Calu3 (cell line): ENCODE measurements around the gene WAPL. TPM values are rescaled to one million over a fixed set of nuclear protein-coding genes. Genes with fewer than 3 reads are reported as not detected.

Experiments used
- BruUV-seq: library from RNA; stranded (reverse); fragments of 400-500 nt; replicated peaks from 2 replicates; lab custom pipeline; 2021; lab: Mats Ljungman, UMichigan
- CTCF ChIA-PET: fragments of 300-600 bp; sonication (Branson Sonifier 250); formaldehyde crosslinking; loops from one replicate; lab custom pipeline; 2022; ENCODE audit warnings: antibody characterized with exemption; lab: Charles Lee
- DNase-seq: peaks from one replicate; pipeline ENCODE4 v3.0.0; 2022
- H3K27ac Mint-ChIP-seq: one replicate; pipeline ENCODE4 v1.8.0; 2022; ENCODE audit warnings: mixed read lengths; ENCODE audit not compliant: unreplicated experiment
- H3K27me3 Mint-ChIP-seq: one replicate; pipeline ENCODE4 v1.8.0; 2022; ENCODE audit warnings: mixed read lengths; ENCODE audit not compliant: unreplicated experiment
- H3K36me3 Mint-ChIP-seq: one replicate; pipeline ENCODE4 v1.8.0; 2022; ENCODE audit warnings: mild to moderate bottlenecking, moderate library complexity, mixed read lengths; ENCODE audit not compliant: insufficient read depth, unreplicated experiment
- H3K4me1 Mint-ChIP-seq: one replicate; pipeline ENCODE4 v1.8.0; 2022; ENCODE audit warnings: mild to moderate bottlenecking, low read depth, mixed read lengths; ENCODE audit not compliant: unreplicated experiment
- H3K4me3 Mint-ChIP-seq: one replicate; pipeline ENCODE4 v1.8.0; 2022; ENCODE audit warnings: mild to moderate bottlenecking, low read depth, moderate library complexity, mixed read lengths; ENCODE audit not compliant: unreplicated experiment
- H3K9me3 Mint-ChIP-seq: one replicate; pipeline ENCODE4 v1.8.0; 2022; ENCODE audit warnings: low read depth, mixed read lengths; ENCODE audit not compliant: unreplicated experiment
- intact Hi-C: fragments of 100-400 bp; cut with micrococcal nuclease; formaldehyde crosslinking; loops from one replicate; pipeline ENCODE4 v1.10.0; 2022; ENCODE audit not compliant: unreplicated experiment
- total RNA-seq: library from RNA; stranded (reverse); gene quantifications from 2 replicates; pipeline ENCODE4 v1.2.3, GENCODE V29; 2022
- TF ChIP-seq, protein P1 (sequence below): fragments of 200-600 bp; IDR thresholded peaks from one replicate; pipeline ENCODE4 v1.8.0; 2022; ENCODE audit warnings: antibody characterized with exemption; ENCODE audit not compliant: unreplicated experiment

WAPL gene
- total RNA-seq, 1 experiment from 2014 or later = 27.0 TPM

DNA sequence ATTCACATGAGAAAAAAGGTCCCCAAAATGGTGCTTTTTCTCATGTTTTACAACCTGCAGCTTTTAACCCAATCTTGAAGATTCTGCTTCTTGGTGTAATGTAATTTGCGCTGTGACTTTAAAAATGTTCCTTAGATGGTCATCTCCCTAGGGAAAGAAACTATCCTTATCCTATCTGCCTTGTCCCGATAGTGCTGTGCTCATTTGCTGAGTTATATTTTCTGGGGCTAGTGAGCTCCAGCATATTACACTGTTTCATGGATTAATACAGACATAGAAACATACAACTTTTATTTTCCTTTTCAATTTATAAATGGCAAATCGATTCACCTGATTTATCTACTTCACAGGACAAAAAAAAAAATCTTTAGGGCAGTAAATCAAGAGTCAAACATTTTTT lies 2.8 kb downstream of the WAPL start:
- Mint-ChIP-seq H3K27me3 (no peaks in the 10 kb centered on the region), H3K4me1 (peaks cover 10% of the 10 kb centered on the region)
- CTCF ChIA-PET = interaction anchor here (0.7 to 1.5 kb wide), 2 partner anchors 29 to 119 kb away, joined by 3 to 5 read pairs; no protein-coding TSS in a partner anchor

DNA sequence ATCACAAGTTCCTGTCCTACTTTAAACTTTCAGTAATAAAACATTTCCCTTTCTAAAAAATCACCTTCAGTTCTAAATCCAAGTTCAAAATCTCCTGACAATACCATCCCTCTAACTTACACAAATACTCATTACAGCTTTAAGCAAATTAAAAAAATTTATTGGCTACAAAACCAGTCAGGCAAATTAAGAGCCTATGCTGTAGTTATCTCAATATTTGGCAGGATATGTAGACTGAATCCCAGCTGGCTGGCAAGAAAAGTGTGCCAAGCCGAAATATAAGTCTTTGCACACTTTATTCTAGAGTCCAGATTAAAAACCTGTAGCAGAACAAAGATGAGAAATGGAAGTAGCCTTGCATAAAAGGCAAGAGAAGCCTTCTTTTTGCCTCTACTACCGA lies 9.5 kb downstream of the WAPL start:
- CTCF ChIA-PET = no interaction called here
- DNase-seq = no peak
- H3K9me3 Mint-ChIP-seq = no peaks in the 10 kb centered on the region
- peaks cover 19% of the 10 kb centered on the region for H3K36me3 Mint-ChIP-seq
- no TSS peak for BruUV-seq
- intact Hi-C loops = no loop called here
- H3K4me3 Mint-ChIP-seq = no peak overlapping the region
- no peaks in the 10 kb centered on the region for H3K27me3 Mint-ChIP-seq
- TF ChIP-seq, protein P1, sequence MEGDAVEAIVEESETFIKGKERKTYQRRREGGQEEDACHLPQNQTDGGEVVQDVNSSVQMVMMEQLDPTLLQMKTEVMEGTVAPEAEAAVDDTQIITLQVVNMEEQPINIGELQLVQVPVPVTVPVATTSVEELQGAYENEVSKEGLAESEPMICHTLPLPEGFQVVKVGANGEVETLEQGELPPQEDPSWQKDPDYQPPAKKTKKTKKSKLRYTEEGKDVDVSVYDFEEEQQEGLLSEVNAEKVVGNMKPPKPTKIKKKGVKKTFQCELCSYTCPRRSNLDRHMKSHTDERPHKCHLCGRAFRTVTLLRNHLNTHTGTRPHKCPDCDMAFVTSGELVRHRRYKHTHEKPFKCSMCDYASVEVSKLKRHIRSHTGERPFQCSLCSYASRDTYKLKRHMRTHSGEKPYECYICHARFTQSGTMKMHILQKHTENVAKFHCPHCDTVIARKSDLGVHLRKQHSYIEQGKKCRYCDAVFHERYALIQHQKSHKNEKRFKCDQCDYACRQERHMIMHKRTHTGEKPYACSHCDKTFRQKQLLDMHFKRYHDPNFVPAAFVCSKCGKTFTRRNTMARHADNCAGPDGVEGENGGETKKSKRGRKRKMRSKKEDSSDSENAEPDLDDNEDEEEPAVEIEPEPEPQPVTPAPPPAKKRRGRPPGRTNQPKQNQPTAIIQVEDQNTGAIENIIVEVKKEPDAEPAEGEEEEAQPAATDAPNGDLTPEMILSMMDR = no peak
- H3K27ac Mint-ChIP-seq = no peak overlapping the region
- H3K4me1 Mint-ChIP-seq = no peaks in the 10 kb centered on the region

More for the DNA sequence above, 2.8 kb downstream of the WAPL start:
- no peak for DNase-seq
- TF ChIP-seq, protein P1 = no peak
- BruUV-seq = no TSS peak
- no peak overlapping the region for H3K27ac Mint-ChIP-seq
- intact Hi-C loops = no loop called here
- H3K36me3 Mint-ChIP-seq = peaks cover 52% of the 10 kb centered on the region
- no peaks in the 10 kb centered on the region for H3K9me3 Mint-ChIP-seq
- peak overlapping the region; percentile 91 for H3K4me3 Mint-ChIP-seq

DNA sequence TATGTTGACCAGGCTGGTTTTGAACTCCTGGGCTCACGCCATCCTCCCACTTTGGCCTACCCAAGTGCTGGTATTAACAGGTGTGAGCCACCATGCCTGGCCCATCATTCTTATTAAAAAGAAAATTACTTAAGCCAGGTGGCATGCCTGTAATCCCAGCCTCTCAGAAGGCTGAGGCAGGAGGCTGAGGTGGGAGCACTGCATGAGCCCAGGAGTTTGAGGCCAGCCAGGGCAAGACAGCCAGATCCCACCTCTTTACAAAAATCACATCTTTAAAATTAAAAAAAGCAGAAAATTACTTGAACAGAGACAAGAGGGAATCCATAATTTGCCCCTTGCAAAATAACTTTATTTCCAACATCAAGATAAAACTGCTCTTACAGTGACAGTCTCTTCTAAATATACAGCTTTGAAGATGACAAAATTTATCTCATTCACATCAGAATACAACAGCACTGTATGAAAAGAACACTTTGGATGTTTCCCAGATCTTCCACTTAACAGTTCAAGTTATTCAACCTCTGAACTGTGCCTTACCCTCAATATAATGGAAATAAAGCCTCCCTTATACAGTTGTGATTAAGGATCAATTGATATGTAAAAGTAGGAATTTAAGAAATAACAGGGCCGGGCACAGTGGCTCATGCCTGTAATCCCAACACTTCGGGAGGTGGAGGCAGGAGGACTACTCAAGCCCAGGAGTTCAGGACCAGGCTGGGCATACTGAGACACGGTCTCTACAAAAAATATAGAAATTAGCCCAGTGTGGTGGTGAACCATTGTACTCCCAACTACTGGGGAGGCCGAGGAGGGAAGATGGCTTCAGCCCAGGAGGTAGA lies 10.3 kb downstream of the WAPL start:
- no TSS peak for BruUV-seq
- TF ChIP-seq, protein P1 = no peak
- intact Hi-C loops = no loop called here
- H3K4me1 Mint-ChIP-seq = no peaks in the 10 kb centered on the region
- CTCF ChIA-PET = no interaction called here
- H3K27me3 Mint-ChIP-seq = no peaks in the 10 kb centered on the region
- DNase-seq = no peak
- no peak overlapping the region for H3K4me3 Mint-ChIP-seq
- H3K9me3 Mint-ChIP-seq = no peaks in the 10 kb centered on the region
- H3K36me3 Mint-ChIP-seq = peaks cover 13% of the 10 kb centered on the region
- H3K27ac Mint-ChIP-seq = no peak overlapping the region

DNA sequence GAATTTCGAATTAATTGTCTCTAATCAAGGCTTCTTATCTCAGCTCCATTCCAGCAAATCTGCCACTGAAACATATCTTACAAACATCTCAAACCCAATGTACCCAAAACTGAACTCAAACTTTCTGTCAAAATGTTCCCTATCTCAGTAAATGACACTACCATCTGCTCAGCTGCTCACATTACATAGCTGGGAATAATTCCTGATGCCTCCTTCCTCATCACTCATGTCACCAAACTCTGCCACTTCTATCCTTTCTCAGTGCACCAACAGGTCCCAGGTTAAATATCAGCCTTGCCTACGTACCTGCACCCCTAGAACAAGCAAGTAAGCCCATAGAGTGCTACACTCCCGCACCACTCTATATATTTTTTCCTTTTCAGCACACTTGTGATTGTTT lies 12.4 kb downstream of the WAPL start:
- no peaks in the 10 kb centered on the region for H3K9me3 Mint-ChIP-seq
- BruUV-seq = no TSS peak
- H3K27me3 Mint-ChIP-seq = no peaks in the 10 kb centered on the region
- intact Hi-C loops = no loop called here
- H3K4me1 Mint-ChIP-seq = no peaks in the 10 kb centered on the region
- H3K4me3 Mint-ChIP-seq = no peak overlapping the region
- TF ChIP-seq, protein P1 = no peak
- no peak for DNase-seq
- no peak overlapping the region for H3K27ac Mint-ChIP-seq
- H3K36me3 Mint-ChIP-seq = no peaks in the 10 kb centered on the region
- CTCF ChIA-PET = no interaction called here
